Measurements from ENCODE around the gene CENPU.
"Not testable (repeated sequence)": the region's sequence is repeated elsewhere in the genome, so short reads cannot be mapped to it uniquely, and the experiment has no call there.

Gene CENPU

GRCh38 chr4:184664445-184665210, 69.3 kb downstream of the CENPU start:
- no peaks in the 10 kb centered on the region for H3K9me3 ChIP-seq (ENCODE audit: control insufficient read depth, insufficient read depth, low read depth, low read length)
- H3K4me3 ChIP-seq (ENCODE audit: low read depth, low read length), result no peak overlapping the region
- H3K4me1 ChIP-seq (ENCODE audit: control insufficient read depth, insufficient read depth, low read length), result peaks cover 3% of the 10 kb centered on the region; the same call in 1 of the 2 replicates
- no peak overlapping the region for H3K27ac ChIP-seq (ENCODE audit: low read depth, low read length)
- H3K9ac ChIP-seq (ENCODE audit: low read length), result no peak overlapping the region
- H3K27me3 ChIP-seq (ENCODE audit: control insufficient read depth, insufficient read depth, low read length), result no peaks in the 10 kb centered on the region
- H3K36me3 ChIP-seq (ENCODE audit: control insufficient read depth, insufficient read depth, low read length), result peaks cover 25% of the 10 kb centered on the region

- Histone ChIP-seq H3K9ac (ENCODE audit: low read length) (no peak overlapping the region), H3K36me3 (ENCODE audit: control insufficient read depth, insufficient read depth, low read length) (peaks cover 18% of the 10 kb centered on the region), H3K4me1 (ENCODE audit: control insufficient read depth, insufficient read depth, low read length) (0 out of 2 replicates have a peak, but pooled peaks cover 3% of the 10 kb centered on the region), H3K9me3 (ENCODE audit: control insufficient read depth, insufficient read depth, low read depth, low read length) (no peaks in the 10 kb centered on the region), H3K4me3 (ENCODE audit: low read depth, low read length) (no peak overlapping the region), H3K27me3 (ENCODE audit: control insufficient read depth, insufficient read depth, low read length) (no peaks in the 10 kb centered on the region), H3K27ac (ENCODE audit: low read depth, low read length) (no peak overlapping the region)
Measured at GRCh38 chr4:184662236-184662635, 71.7 kb downstream of the CENPU start.

GRCh38 chr4:184660978-184661377, 72.9 kb downstream of the CENPU start:
- Histone ChIP-seq H3K4me1 (ENCODE audit: control insufficient read depth, insufficient read depth, low read length) (0 out of 2 replicates have a peak, but pooled peaks cover 3% of the 10 kb centered on the region), H3K4me3 (ENCODE audit: low read depth, low read length) (no peak overlapping the region), H3K9ac (ENCODE audit: low read length) (no peak overlapping the region), H3K36me3 (ENCODE audit: control insufficient read depth, insufficient read depth, low read length) (peaks cover 9% of the 10 kb centered on the region), H3K27ac (ENCODE audit: low read depth, low read length) (no peak overlapping the region), H3K27me3 (ENCODE audit: control insufficient read depth, insufficient read depth, low read length) (no peaks in the 10 kb centered on the region), H3K9me3 (ENCODE audit: control insufficient read depth, insufficient read depth, low read depth, low read length) (no peaks in the 10 kb centered on the region)

- H3K9me3 ChIP-seq (ENCODE audit: control insufficient read depth, insufficient read depth, low read depth, low read length); H3K9ac ChIP-seq (ENCODE audit: low read length); H3K4me3 ChIP-seq (ENCODE audit: low read depth, low read length); H3K4me1 ChIP-seq (ENCODE audit: control insufficient read depth, insufficient read depth, low read length); H3K27ac ChIP-seq (ENCODE audit: low read depth, low read length); H3K27me3 ChIP-seq (ENCODE audit: control insufficient read depth, insufficient read depth, low read length); H3K36me3 ChIP-seq (ENCODE audit: control insufficient read depth, insufficient read depth, low read length): not testable (repeated sequence)
Measured at GRCh38 chr4:184657820-184658219, 76.1 kb downstream of the CENPU start.

- Histone ChIP-seq H3K4me1 (ENCODE audit: control insufficient read depth, insufficient read depth, low read length) (peaks cover 11% of the 10 kb centered on the region), H3K9me3 (ENCODE audit: control insufficient read depth, insufficient read depth, low read depth, low read length) (no peaks in the 10 kb centered on the region), H3K9ac (ENCODE audit: low read length) (no peak overlapping the region), H3K4me3 (ENCODE audit: low read depth, low read length) (no peak overlapping the region), H3K27me3 (ENCODE audit: control insufficient read depth, insufficient read depth, low read length) (no peaks in the 10 kb centered on the region), H3K36me3 (ENCODE audit: control insufficient read depth, insufficient read depth, low read length) (peaks cover 9% of the 10 kb centered on the region), H3K27ac (ENCODE audit: low read depth, low read length) (no peak overlapping the region)
Measured at GRCh38 chr4:184657144-184657543, 76.8 kb downstream of the CENPU start.

- H3K27me3 ChIP-seq (ENCODE audit: control insufficient read depth, insufficient read depth, low read length), result no peaks in the 10 kb centered on the region
- no peaks in the 10 kb centered on the region for H3K9me3 ChIP-seq (ENCODE audit: control insufficient read depth, insufficient read depth, low read depth, low read length)
- no peak overlapping the region for H3K27ac ChIP-seq (ENCODE audit: low read depth, low read length)
- no peak overlapping the region for H3K9ac ChIP-seq (ENCODE audit: low read length)
- peaks cover 8% of the 10 kb centered on the region for H3K36me3 ChIP-seq (ENCODE audit: control insufficient read depth, insufficient read depth, low read length)
- H3K4me3 ChIP-seq (ENCODE audit: low read depth, low read length), result no peak overlapping the region
- H3K4me1 ChIP-seq (ENCODE audit: control insufficient read depth, insufficient read depth, low read length), result peaks cover 18% of the 10 kb centered on the region
Measured at GRCh38 chr4:184655889-184656869, 77.7 kb downstream of the CENPU start.

DNA sequence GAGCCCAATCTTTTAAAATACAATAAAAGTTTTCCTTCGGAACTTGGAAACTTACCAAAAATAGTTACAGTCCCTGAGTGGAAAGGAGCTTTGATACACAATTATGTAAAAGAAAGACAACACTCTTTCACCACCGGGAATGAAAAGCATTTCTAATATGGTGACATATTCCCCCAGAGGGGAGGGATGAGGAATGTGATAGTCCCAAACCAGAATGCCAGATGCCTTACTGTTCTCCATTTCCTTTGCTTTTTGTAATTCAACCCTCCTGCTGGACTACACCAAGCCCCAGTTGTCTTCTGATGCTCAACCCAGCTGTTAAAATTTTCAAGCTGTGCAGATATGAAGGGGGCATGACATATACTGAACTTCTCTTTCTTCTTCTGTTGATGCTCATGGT, 80.2 kb downstream of the CENPU start:
- no peak overlapping the region for H3K27ac ChIP-seq (ENCODE audit: low read depth, low read length)
- no peaks in the 10 kb centered on the region for H3K36me3 ChIP-seq (ENCODE audit: control insufficient read depth, insufficient read depth, low read length)
- no peaks in the 10 kb centered on the region for H3K27me3 ChIP-seq (ENCODE audit: control insufficient read depth, insufficient read depth, low read length)
- H3K9me3 ChIP-seq (ENCODE audit: control insufficient read depth, insufficient read depth, low read depth, low read length), result no peaks in the 10 kb centered on the region
- H3K4me1 ChIP-seq (ENCODE audit: control insufficient read depth, insufficient read depth, low read length), result peaks cover 24% of the 10 kb centered on the region
- no peak overlapping the region for H3K9ac ChIP-seq (ENCODE audit: low read length)
- no peak overlapping the region for H3K4me3 ChIP-seq (ENCODE audit: low read depth, low read length)

DNA sequence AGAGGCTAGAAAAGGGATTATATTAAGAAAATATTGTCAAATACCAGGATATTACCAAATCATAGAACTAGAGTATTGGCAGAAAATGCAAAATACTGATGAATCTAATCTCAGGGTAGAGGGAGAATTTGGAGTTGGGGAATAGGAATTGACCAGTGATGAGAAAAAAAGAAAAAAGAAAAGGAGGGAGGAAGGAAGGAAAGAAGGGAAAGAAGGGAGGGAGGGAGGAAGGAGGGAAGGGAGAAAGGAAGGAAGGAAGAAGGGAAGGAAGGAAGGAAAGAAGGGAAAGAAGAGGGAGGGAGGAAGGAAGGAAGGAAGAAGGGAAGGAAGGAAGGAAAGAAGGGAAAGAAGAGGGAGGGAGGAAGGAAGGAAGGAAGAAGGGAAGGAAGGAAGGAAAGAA, 81.2 kb downstream of the CENPU start:
- H3K27ac ChIP-seq (ENCODE audit: low read depth, low read length), result not testable (repeated sequence)

GRCh38 chr4:184651899-184652298, 82.0 kb downstream of the CENPU start:
- H3K36me3 ChIP-seq (ENCODE audit: control insufficient read depth, insufficient read depth, low read length), result peaks cover 9% of the 10 kb centered on the region; the same call in 1 of the 2 replicates
- H3K9ac ChIP-seq (ENCODE audit: low read length), result no peak overlapping the region
- no peaks in the 10 kb centered on the region for H3K27me3 ChIP-seq (ENCODE audit: control insufficient read depth, insufficient read depth, low read length)
- H3K9me3 ChIP-seq (ENCODE audit: control insufficient read depth, insufficient read depth, low read depth, low read length), result no peaks in the 10 kb centered on the region
- no peak overlapping the region for H3K27ac ChIP-seq (ENCODE audit: low read depth, low read length)
- H3K4me1 ChIP-seq (ENCODE audit: control insufficient read depth, insufficient read depth, low read length), result peaks cover 35% of the 10 kb centered on the region
- H3K4me3 ChIP-seq (ENCODE audit: low read depth, low read length), result no peak overlapping the region

More for the DNA sequence above, 81.2 kb downstream of the CENPU start:
- H3K9ac ChIP-seq (ENCODE audit: low read length); H3K36me3 ChIP-seq (ENCODE audit: control insufficient read depth, insufficient read depth, low read length); H3K4me3 ChIP-seq (ENCODE audit: low read depth, low read length); H3K27me3 ChIP-seq (ENCODE audit: control insufficient read depth, insufficient read depth, low read length); H3K9me3 ChIP-seq (ENCODE audit: control insufficient read depth, insufficient read depth, low read depth, low read length): not testable (repeated sequence)
- H3K4me1 ChIP-seq (ENCODE audit: control insufficient read depth, insufficient read depth, low read length), result peaks cover 27% of the 10 kb centered on the region

DNA sequence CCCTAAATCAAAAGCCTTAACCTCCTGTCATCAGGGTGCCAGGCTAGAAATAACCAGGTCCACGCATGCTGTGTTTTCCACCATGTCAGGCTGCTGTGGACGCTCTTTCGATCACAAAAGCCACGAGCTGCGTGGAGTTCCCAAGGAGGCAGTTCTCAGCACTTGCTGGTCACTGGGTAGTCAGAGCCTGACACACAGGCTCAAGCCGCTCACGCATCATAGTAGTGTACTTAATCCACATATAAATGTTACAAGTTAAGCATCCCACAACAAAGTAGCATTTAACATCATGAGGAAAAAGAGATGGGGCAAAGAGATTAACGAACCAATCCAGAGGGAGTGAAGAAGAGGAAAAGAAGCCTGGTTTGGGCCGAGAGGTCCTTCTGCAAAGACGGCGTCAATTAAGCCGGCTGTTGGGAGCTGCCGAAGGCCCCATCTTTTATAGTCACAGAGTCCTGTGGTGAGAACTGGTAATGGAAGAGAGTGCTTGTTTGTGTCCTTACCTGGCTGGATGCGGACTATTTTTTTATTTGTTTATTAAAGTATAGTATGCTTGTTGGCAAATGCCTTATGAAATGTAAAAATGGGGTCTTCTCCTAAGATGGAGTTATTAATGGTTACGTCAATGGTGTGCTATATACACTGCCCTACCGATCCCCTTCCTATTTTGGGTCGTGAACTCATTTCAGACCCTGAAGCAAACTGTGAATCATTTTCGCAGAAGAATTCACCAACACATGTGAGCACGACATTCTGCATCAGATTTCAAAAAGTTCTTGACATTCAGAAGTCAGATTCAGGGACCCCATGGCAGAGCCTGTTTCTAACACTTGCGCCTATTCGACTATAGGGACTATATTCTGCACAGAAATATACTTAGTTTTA, 83.7 kb downstream of the CENPU start:
- Histone ChIP-seq H3K27ac (ENCODE audit: low read depth, low read length) (peak overlapping the region; percentile 66; the same call in 1 of the 2 replicates), H3K9ac (ENCODE audit: low read length) (peak overlapping the region; percentile 83), H3K36me3 (ENCODE audit: control insufficient read depth, insufficient read depth, low read length) (peaks cover 20% of the 10 kb centered on the region), H3K9me3 (ENCODE audit: control insufficient read depth, insufficient read depth, low read depth, low read length) (no peaks in the 10 kb centered on the region), H3K27me3 (ENCODE audit: control insufficient read depth, insufficient read depth, low read length) (no peaks in the 10 kb centered on the region), H3K4me3 (ENCODE audit: low read depth, low read length) (peak overlapping the region; percentile 62), H3K4me1 (ENCODE audit: control insufficient read depth, insufficient read depth, low read length) (peaks cover 45% of the 10 kb centered on the region)
